Stimulated activated CD4-positive, alpha-beta T cell treated with anti-CD3 and anti-CD28 coated beads, TNF-alpha, amount 100 ng/mL, for 24 hours (primary cell): ENCODE data around the gene PANK4.

Experiments
- DNase-seq, 3 experiments: peaks; one replicate each; pipeline ENCODE4 v3.0.0-alpha.2; 2020; ENCODE audit warnings: low read depth in 3 of 3

The PANK4 gene

GRCh38 chr1:2528966-2529783, 2.8 kb upstream of the PANK4 start:
- DNase-seq, result peak in 1 of 3 experiments; percentile 42

GRCh38 chr1:2528611-2528965, 2.2 kb upstream of the PANK4 start:
- DNase-seq, result no peak

- no peak for DNase-seq
Measured at GRCh38 chr1:2528016-2528415, 1.6 kb upstream of the PANK4 start.

- no peak for DNase-seq
Measured at GRCh38 chr1:2527556-2527860, 1.1 kb upstream of the PANK4 start.

- DNase-seq, result peak; percentile 45 to 70 (median 46)
Measured at GRCh38 chr1:2526824-2527555, 594 bp upstream of the PANK4 start.

GRCh38 chr1:2525572-2525919, 850 bp downstream of the PANK4 start:
- no peak for DNase-seq

GRCh38 chr1:2523891-2524609, 2.3 kb downstream of the PANK4 start:
- DNase-seq, result peak in 1 of 3 experiments; percentile 25

GRCh38 chr1:2523191-2523890, 3.1 kb downstream of the PANK4 start:
- DNase-seq, result no peak

- no peak for DNase-seq
Measured at GRCh38 chr1:2522230-2522629, 4.2 kb downstream of the PANK4 start.

- no peak for DNase-seq
Measured at GRCh38 chr1:2520806-2521205, 5.6 kb downstream of the PANK4 start.

- no peak for DNase-seq
Measured at GRCh38 chr1:2520206-2520605, 6.2 kb downstream of the PANK4 start.

- DNase-seq, result no peak
Measured at GRCh38 chr1:2519729-2520128, 6.7 kb downstream of the PANK4 start.

- no peak for DNase-seq
Measured at GRCh38 chr1:2519029-2519685, 7.2 kb downstream of the PANK4 start.

GRCh38 chr1:2518528-2518927, 7.9 kb downstream of the PANK4 start:
- no peak for DNase-seq

GRCh38 chr1:2517966-2518365, 8.4 kb downstream of the PANK4 start:
- no peak for DNase-seq

GRCh38 chr1:2516946-2517345, 9.4 kb downstream of the PANK4 start:
- no peak for DNase-seq

- no peak for DNase-seq
Measured at GRCh38 chr1:2516124-2516523, 10.3 kb downstream of the PANK4 start.

GRCh38 chr1:2515763-2516080, 10.7 kb downstream of the PANK4 start:
- DNase-seq, result no peak

GRCh38 chr1:2514863-2515762, 11.3 kb downstream of the PANK4 start:
- DNase-seq, result no peak

- DNase-seq, result no peak
Measured at GRCh38 chr1:2513939-2514652, 12.3 kb downstream of the PANK4 start.
